IMR-90 (cell line): ENCODE results near the gene ART3.

Experiments used
- BHLHE40 ChIP-seq: fragments of 150-350 bp; IDR thresholded peaks from 2 replicates; pipeline ENCODE4 v1.6.1; 2016; ENCODE audit warnings: mild to moderate bottlenecking, low read depth, low read length
- MAFK ChIP-seq: IDR thresholded peaks from 2 replicates; pipeline ENCODE4 v1.6.1; 2012; ENCODE audit warnings: low read depth, low read length, improper control_type of control experiment
- MAZ ChIP-seq: IDR thresholded peaks from 2 replicates; pipeline ENCODE4 v1.6.1; 2012; ENCODE audit warnings: low read depth, mild to moderate bottlenecking, low read length, improper control_type of control experiment, moderate library complexity, borderline replicate concordance
- POLR2A ChIP-seq: IDR thresholded peaks from 2 replicates; pipeline ENCODE4 v1.6.1; 2012; ENCODE audit warnings: mild to moderate bottlenecking, low read depth, low read length
- RAD21 ChIP-seq: IDR thresholded peaks from 2 replicates; pipeline ENCODE4 v1.6.1; 2012; ENCODE audit warnings: low read length, improper control_type of control experiment
- RCOR1 ChIP-seq: IDR thresholded peaks from 2 replicates; pipeline ENCODE4 v1.6.1; 2012; ENCODE audit warnings: mild to moderate bottlenecking, low read length, improper control_type of control experiment; ENCODE audit not compliant: insufficient replicate concordance
- SMC3 ChIP-seq: fragments of 150-350 bp; IDR thresholded peaks from 2 replicates; pipeline ENCODE4 v1.6.1; 2016; ENCODE audit warnings: low read depth, mild to moderate bottlenecking, antibody characterized with exemption, low read length, moderate library complexity
- TF ChIP-seq, protein P1 (sequence below): conservative IDR thresholded peaks from 2 replicates; pipeline ENCODE4 v1.5.1; 2012; ENCODE audit warnings: mild to moderate bottlenecking, low read depth, low read length, improper control_type of control experiment
- TF ChIP-seq, protein P2 (sequence below): fragments of 150-350 bp; IDR thresholded peaks from 2 replicates; pipeline ENCODE4 v1.6.1; 2017; ENCODE audit warnings: mild to moderate bottlenecking, antibody characterized with exemption, low read length, low read depth

DNA sequence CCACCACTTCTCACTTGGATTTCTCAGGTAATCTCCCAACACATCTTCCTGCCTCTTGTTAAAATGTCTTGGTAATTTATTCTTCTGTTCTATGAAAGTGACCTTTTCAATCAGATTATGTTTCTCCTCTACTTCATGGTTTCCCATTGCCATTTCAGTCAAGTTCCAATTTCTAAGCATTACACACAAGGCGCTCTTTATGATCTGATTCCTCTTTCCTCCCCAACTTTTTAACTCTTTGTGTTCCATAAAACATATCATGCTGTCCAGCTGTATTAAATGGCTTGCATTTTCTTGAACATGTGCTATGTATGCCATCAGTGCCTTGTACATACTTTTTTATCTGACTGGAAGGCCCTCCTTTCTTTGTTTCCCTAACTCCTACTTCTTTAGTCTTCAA, 13.1 kb upstream of the ART3 start:
- no peak for TF ChIP-seq RAD21
- no peak for TF ChIP-seq POLR2A
- TF ChIP-seq, protein P1, sequence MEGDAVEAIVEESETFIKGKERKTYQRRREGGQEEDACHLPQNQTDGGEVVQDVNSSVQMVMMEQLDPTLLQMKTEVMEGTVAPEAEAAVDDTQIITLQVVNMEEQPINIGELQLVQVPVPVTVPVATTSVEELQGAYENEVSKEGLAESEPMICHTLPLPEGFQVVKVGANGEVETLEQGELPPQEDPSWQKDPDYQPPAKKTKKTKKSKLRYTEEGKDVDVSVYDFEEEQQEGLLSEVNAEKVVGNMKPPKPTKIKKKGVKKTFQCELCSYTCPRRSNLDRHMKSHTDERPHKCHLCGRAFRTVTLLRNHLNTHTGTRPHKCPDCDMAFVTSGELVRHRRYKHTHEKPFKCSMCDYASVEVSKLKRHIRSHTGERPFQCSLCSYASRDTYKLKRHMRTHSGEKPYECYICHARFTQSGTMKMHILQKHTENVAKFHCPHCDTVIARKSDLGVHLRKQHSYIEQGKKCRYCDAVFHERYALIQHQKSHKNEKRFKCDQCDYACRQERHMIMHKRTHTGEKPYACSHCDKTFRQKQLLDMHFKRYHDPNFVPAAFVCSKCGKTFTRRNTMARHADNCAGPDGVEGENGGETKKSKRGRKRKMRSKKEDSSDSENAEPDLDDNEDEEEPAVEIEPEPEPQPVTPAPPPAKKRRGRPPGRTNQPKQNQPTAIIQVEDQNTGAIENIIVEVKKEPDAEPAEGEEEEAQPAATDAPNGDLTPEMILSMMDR, result no peak
- no peak for TF ChIP-seq RCOR1
- TF ChIP-seq SMC3, result no peak
- no peak for TF ChIP-seq BHLHE40
- TF ChIP-seq, protein P2, sequence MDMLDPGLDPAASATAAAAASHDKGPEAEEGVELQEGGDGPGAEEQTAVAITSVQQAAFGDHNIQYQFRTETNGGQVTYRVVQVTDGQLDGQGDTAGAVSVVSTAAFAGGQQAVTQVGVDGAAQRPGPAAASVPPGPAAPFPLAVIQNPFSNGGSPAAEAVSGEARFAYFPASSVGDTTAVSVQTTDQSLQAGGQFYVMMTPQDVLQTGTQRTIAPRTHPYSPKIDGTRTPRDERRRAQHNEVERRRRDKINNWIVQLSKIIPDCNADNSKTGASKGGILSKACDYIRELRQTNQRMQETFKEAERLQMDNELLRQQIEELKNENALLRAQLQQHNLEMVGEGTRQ, result no peak
- TF ChIP-seq MAZ, result no peak
- TF ChIP-seq MAFK, result no peak
